ENCODE data around the gene MYH13.

MYH13 gene

DNA sequence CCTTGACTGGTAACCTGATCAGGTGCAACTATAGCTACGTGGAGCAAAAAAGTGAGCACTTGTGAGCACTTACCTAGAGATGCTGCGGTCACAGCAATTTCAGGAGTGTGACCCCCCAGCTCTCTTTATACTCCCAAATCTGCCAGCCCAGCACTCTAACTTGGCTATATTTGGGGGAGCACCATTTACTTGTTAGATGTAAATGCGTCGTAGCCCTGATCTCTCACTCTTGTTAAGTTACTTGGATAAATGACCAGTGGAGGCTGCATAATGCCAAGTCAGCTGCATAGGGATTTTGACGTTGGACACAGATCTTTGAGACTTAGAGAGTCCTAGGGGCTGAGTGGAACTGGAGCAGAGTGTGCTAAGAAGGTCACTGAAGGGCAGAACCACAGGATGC, at the start of gene MYH13:
TSS of gene MYH13 (minus strand) at position 101 of the 400 bp plus-strand sequence. CDS start 8,476 bp downstream, outside the sequence.
- no peak for DNase-seq (ENCODE audit: low read depth in 2 of 2)

DNA sequence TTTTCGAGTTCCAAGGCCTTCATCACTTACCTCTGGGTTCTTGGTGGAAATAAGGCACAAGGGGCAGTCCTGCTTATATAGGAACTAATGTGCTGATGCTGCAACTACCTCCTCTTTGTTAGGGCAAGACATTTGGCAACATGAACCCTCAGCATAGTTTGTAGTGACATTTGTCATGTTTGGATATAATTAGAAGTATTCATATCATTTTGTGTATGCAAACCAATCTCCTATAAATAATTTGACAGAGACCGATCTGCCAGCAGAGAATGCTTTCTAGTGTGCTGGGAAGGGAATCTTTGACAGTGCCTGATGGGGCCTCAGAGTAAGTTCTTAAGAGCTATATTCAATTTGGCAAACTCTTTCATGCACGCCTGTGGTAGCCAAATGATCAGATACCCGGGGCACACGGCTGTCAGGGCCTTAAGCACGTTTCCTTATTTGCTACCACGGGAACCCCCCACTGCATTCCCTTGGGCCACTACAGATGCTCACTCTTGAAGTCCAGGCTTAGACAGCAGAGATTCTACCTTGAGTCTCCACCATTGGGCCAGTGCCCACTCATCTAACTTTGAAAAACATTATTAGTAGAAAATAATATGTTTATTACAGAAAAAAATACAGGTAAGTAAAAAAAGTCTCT, 49.2 kb upstream of the MYH13 start, which contains the start of gene MYH8:
TSS of gene MYH8 (minus strand) at position 51 of the 643 bp plus-strand sequence. CDS start 1,723 bp downstream, outside the sequence.
- no peak for DNase-seq (ENCODE audit: low read depth in 2 of 2)

DNA sequence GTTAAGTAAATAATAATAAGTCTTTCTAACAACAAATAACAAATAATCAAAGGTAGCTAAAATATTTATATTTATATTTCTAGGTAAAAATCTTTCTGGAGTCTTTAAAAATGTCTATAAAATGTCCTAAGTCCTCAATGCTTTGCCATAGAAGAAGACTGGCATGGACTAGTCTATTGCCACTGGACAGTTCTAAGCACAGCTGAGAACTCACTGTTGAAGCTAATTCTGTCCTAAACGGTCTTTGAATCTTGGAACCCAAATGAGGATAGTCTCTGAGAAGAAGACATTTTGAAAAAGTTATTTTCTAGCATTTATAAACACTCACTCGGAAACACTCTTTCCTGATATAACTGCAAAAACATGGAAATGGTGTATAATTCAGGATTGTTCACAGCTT, 48.4 kb upstream of the MYH13 start:
- no peak for DNase-seq (ENCODE audit: low read depth in 2 of 2)

DNA sequence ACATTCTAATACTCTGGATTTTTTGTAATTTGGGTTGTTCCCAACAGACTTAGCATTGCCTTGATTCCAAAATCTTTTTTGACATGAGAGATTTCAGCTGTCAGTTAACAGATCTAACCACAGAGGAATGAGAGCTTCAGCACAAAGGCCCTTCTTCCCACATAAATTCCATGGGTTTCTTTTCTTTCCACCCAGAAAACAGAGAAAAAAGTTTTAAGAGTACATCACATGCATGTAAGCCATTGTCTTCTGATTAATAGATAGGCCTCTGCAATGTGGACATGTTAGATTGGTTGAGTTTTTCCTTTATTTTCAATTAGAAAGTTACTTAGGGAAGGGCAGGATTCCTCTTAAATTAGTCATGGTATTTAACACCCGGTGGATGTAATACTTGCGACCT, 48.0 kb upstream of the MYH13 start:
- DNase-seq (ENCODE audit: low read depth in 2 of 2), result no peak

DNA sequence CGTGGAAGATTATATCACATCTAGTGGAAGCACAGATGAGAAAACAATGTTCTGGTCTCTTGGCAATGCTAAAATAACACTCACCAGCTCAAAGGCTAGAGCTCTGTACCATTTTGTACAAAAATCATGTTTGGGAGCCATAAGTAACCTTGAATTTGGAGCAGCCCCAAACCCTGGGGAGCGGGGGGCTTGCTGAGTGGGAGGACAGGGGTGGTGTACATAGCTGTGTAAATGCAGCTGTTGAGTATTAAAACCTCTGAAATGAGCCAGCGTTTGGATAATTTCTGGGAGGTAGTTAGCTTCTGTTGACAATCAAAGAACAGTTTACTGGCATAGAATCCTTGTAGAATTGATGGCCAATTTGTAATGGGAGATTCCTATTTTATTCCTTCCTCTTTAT, 44.6 kb upstream of the MYH13 start:
- DNase-seq (ENCODE audit: low read depth in 2 of 2), result no peak

DNA sequence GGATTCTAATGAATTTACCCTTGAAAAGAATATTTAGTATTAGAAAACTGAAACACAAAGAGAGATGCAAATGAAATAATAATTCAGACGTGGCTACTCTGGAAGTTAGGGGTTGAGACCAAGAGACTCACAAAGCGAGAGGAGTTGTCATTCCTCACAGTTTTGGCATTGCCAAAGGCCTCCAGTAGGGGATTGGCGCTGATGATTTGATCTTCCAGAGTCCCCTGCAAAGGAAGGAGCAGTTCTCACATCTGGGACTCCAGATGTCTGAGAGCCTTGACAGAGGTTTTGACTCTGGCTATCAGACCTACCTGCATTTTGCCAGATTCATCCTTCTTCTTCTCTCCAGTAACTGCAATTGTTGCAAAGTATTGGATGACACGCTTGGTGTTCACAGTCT, 42.4 kb upstream of the MYH13 start:
- DNase-seq (ENCODE audit: low read depth in 2 of 2), result no peak

DNA sequence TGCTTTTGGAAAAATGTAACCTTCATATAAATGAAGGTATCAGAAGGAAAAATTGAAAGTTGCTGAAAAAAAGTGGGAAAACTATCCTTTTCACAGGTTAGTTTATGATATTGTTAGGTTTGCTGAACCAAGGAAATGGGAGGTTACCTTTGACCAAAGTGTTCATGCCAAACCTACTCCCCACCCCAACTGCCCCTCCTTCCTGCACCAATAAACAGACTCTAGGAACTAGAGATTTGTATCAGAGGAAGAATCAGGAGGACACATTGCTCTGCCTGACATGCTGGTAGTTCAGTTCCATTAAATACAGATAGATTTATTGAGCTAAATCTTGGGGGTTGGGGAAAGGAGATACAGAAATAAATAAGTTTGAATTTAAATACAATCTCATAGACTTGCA, 30.8 kb upstream of the MYH13 start:
- DNase-seq (ENCODE audit: low read depth in 2 of 2), result no peak

DNA sequence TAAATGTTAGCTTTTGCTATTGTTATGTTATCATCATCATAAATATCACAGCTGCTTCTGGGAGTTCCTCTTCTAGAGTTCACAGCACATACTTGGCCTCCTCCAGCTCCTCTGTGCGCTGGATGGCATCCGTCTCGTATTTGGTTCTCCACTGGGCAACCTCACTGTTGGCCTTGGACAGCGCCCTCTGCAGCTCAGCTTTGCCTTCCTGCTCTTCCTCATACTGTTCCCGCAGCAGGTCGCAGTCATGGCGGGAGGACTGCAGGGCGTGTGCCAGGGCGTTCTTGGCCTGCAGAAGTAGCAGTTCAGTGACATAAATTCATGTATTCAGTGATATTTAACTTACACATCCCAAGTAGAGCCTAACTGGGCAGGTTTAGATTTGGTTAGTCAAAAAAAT, 25.5 kb upstream of the MYH13 start:
- no peak for DNase-seq (ENCODE audit: low read depth in 2 of 2)

DNA sequence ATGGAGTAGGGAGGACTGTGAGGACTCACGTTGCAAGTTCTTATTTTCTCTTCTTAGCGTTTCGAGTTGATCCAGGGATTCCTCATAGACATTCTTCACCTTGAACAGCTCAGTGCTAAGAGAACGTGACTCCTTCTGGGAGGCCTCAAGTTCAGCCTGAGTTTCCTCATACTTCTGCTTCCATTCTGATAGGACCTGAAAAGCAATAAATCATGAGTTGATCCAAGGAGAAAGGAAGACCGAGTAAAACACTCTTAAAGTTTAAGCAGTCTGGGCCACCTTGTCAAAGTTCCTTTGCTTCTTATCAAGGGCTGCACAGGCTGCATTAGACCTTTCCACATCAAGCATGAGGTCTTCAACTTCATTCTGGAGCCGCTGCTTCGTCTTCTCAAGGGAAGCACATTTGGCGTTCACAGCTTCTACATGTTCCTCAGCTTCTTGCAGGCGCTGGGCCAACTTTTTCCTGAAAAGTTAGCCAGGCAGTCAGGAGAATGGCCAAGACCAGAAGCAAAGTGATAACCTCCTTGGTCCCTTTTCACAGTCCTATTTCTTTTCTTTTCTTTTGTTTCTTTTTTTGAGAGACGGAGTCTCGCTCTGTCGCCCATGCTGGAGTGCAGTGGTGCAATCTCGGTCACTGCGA, 23.8 kb upstream of the MYH13 start:
- DNase-seq (ENCODE audit: low read depth in 2 of 2), result no peak

DNA sequence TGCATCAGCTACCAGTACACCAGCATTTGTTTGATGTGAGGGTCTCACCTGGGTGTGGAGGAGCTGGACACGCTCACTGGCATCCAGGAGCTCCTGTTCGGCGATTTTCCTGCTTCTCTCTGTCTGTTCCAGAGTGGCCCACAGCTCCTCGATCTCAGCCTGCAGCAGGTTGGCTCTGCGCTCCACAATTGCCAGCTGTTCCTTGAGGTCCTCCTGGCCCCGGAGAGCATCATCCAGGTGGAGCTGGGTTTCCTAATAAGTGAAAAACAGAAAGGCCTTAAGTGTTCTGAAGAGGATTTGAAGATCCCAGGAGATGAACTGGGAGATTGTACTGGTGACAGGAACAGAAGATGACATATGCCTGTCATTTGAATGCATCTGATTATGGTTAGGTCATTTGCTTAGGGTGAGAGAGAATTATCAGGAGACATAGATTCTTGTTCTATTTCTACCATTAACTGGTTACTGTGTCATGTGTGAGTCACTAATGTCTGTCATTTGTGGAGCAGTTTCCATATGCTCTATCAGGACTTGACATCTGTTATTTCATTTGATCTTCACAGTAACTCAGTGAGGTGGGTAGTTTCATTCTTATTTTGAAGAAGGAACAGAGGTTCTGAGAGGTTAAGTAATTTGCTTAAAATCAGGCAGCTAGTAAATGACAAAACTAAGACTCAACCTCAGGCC, 21.5 kb upstream of the MYH13 start:
- no peak for DNase-seq (ENCODE audit: low read depth in 2 of 2)

DNA sequence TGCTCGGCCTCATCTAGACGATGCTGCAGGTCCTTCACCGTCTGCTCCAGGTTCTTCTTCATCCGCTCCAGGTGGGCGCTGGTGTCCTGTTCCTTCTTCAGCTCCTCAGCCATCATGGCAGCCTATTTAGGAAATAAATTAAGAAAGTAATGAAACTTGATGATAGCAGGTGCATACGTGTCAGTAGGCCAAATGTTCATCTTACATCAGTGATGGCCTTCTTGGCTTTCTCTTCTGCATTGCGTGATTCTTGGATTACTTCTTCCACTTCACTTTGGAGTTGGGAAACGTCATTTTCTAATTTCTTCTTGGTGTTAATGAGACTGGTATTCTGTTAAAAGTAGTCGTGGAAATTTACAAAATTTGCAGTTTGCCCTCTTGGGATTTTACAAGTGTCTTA, 20.1 kb upstream of the MYH13 start:
- no peak for DNase-seq (ENCODE audit: low read depth in 2 of 2)

DNA sequence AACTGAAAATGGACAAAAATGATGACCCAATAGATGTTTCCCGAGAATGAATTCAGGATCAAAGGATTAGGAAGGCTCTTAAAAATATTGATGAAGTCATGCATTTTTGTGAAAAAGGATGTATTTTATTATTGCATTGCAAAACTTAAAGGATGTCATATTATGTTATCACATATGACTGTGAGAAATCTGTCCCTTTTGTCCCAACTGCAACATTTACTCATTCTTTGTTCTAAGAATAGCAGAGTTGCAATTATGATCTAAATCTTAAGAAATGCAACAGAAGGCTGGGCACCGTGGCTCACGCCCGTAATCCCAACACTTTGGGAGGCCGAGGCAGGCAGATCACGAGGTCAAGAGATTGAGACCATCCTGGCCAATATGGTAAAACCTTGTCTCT, 13.1 kb upstream of the MYH13 start:
- DNase-seq (ENCODE audit: low read depth in 2 of 2), result no peak

DNA sequence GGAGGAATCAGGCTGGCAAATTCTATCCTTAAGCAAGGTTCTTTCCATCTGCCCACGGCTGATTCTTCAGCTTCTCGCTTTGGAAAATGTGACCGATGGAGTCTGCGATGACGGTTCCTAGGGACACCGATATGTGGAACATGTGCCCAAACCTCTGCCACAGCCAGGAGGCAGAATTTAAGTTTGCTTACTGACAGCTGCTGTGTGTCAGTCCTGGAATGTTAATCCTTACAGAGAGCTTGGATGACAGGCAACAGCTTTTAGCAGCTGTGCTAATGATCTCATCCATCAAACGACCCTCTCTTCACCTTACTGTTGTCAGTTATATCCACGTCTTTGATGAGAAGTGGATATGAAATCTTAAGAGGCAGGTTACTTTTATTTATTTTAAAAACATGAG, 11.4 kb upstream of the MYH13 start:
- DNase-seq (ENCODE audit: low read depth in 2 of 2), result no peak

DNA sequence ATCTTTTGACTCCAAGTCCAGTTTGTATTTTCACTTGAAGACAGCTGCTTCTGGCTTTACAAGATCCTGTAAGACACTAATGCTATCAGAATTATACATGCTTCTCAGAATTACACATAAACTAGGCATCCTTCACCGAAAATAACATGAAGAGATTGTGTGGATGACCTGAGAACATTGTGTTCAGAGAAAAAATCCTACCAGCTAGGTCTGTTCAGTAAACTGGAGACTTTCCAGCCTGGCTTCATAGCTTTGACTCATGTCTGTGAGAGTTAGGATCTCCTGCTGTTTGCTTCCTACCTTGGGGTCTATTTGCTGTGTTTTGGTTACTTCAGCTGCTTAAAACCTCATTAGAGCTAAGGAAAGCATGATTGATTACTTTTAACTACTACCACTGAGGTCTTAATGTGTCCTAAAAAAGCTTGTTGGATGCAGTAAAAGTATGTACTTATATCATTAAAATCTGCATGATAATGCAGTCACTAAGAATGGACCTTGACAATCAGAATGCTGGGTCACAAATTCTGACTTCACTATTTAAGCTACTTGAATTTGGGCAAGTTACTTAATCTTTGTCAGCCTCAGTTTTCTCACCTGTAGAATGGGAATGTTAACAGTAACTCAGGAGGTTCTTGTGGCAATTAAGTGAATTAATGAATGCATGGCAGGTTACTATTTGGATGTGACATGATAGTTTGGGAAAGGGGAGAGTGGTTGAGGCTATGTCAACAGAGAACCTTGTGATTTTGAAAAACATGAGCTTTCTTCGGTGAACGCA, 8.0 kb upstream of the MYH13 start:
- DNase-seq (ENCODE audit: low read depth in 2 of 2), result no peak

DNA sequence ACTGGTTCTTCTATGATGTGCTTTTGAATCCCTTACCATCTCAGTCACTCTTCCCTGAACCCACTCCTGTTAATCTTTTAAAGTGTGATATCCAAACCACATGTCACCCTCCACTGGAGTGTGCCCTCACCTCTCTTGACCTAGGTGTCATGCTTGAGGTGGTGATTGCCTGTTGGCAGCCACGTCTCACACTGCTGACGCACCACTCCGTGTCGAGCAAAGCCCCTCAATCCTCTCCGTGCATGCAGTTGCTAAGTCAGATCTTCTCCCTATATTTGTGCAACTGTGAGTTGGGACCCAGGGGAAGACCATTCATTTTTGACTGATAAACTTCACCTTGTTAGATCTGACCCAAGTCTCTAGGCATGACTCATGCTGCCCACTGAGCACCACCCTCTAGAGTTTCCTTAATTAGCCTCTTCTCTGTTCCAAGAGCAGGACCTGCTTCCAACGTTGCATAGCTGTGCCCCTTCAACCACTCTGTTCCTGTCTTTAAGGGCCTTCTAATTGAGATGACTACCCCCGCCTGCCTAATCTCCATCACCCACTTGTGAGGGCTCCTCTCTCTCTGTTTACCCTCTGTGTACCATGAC, 2.7 kb downstream of the MYH13 start:
- DNase-seq (ENCODE audit: low read depth in 2 of 2), result no peak

DNA sequence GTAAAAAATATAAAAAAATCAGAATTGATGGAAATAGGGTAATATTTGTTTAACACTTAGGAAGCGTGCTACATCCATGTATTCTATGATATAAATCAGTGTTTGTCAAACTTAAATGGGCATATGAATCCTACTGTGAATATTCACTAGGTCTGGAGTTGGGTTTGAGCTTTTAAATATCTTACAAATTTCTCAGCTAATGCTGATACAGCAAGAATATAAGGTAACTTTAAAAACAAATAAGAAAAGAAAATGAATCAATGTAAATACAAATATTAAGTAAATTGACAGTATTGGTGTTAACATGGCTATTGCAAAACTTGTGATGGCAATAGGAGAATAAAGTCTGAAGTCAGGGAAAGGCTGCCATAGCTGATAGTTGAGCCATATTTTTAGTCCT, 3.6 kb downstream of the MYH13 start:
- DNase-seq (ENCODE audit: low read depth in 2 of 2), result no peak

DNA sequence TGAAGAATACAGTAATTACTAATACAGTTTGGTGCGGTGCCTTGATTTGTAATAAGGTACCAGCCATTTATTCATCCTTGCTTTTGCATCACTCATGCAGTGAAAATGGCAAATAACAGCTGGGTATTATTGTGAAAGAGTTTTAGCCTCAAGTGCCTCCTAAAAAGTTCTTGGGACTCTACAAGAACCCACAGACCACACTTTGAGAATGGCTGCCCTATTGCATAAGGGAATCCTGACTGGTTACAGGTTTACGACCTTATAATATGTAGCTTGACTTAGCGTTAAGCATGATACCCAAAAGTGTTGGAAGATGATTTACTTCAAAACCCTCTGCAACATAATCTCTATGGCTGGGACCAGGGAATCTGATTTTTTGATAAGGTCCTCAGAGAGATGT, 4.2 kb downstream of the MYH13 start:
- DNase-seq (ENCODE audit: low read depth in 2 of 2), result no peak

DNA sequence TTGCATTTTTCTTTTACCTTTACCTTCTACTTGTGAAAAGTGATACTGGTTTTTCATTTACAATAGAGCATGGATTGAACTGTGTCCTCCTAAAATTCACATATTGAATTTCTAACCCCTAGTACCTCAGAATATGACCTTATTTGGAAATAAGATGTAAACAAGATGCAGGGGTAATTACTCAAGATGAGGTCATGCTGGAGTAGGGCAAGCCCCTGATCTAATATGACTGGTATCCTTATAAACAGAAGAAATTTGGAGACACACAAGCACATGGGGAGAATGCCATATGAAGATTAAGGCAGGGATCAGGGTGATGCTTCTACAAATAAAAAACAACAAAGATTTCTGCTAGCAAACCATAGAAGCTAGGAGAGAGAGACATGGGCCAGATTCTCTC, 12.2 kb downstream of the MYH13 start:
- DNase-seq (ENCODE audit: low read depth in 2 of 2), result no peak

DNA sequence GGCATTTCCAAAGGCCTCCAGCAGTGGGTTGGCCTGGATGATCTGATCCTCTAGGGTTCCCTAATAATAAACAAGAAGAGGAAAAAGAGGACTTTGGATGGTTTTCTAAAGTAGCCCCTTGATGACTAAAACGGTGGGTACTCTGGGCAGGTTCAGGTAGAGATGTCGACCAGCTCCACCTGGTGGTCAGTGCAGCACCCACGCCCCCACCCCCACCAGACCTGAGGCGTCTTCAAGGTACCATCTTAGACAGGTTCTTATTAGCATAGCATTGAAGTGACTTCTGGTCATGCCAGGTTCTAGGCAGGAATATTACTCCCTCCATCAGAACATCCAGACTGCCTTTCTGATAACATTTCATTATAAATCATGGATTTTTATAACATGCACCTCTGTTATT, 15.0 kb downstream of the MYH13 start:
- DNase-seq (ENCODE audit: low read depth in 2 of 2), result no peak

DNA sequence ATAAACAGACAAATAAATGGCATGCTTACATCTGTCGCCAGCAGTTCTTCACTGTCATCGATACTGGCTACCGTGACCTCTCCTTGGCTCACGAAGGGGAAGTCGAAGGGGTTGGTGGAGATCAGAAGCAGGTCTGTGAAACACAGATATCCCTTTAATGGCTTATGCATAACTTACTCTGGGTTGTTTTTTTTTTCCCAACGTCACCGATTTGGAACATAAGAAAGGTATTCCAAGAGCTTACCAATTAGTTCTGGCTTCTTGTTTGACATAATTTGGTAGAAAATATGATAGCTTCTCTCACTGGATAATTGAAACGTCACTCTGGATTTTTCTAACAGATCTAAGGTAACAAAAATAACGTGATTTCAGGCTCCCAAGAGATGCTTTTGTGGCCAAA, 18.2 kb downstream of the MYH13 start:
- DNase-seq (ENCODE audit: low read depth in 2 of 2), result no peak

DNA sequence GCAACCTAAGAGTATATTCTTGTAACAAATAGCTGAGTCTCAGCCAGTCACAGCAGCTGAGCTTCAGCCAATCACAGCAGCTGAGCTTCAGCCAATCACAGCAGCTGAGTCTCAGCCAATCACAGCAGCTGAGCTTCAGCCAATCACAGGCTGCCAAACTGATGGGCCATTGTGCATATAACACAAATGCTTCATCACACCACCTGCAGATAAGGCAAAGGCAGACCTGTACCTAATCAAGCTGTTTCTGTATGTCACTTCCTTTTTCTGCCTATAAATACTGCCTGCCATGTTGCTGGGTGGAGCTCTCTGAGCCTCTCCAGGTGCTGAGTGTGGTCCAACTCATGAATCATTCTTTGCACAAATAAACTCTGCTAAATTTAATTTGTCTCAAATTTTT, 19.9 kb downstream of the MYH13 start:
- no peak for DNase-seq (ENCODE audit: low read depth in 2 of 2)

DNA sequence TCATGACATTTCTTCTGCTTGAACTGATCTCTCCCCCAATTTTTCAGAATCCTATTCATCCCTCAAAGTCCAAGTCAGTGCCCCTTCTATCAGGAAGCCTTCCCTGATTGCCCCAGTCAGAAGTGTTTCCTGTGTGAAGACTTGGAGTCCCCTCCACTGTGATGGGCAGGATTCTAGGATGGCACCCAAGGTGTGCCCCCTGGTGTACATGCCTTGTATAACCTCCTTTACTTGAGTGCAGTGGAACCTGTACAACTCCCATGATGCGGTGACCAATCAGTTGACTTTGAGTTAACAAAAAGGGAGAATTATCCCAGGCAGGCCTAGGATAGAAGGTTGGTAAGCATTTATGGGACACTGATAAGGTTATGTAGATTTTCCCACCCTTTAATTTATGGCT, 23.4 kb downstream of the MYH13 start:
- DNase-seq (ENCODE audit: low read depth in 2 of 2), result no peak

Data from stimulated activated CD4-positive, alpha-beta T cell treated with anti-CD3 and anti-CD28 coated beads, Interleukin-15, amount 100 ng/mL, for 48 hours (primary cell).